Hypothalamus (tissue), 51 donors: ENCODE measurements around the gene RAB13.

Source experiments
- DNase-seq, 51 donors: peaks; one replicate each; lab custom pipeline; 2025; lab: John Stamatoyannopoulos, UW

Gene RAB13

DNA sequence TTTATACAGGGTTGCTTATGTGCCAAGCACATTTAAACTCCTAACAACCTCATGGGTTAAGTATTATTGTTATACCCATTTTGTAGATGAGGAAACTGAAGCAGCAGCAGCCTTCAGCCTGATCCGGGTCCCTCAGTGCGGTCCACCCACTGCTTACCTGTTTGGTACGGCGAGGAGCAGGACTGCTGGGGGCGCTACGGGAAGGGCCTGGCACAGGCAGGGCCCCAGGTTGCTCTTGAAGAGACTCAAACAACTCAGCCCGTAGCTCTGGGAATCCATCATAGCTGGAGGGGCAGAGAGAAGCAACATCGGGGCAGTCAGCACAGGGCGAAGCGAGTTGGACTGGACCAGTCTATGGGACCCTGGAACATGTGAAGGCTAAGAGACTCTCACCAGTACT is 48.8 kb downstream of the RAB13 start:
- DNase-seq: no peak

DNA sequence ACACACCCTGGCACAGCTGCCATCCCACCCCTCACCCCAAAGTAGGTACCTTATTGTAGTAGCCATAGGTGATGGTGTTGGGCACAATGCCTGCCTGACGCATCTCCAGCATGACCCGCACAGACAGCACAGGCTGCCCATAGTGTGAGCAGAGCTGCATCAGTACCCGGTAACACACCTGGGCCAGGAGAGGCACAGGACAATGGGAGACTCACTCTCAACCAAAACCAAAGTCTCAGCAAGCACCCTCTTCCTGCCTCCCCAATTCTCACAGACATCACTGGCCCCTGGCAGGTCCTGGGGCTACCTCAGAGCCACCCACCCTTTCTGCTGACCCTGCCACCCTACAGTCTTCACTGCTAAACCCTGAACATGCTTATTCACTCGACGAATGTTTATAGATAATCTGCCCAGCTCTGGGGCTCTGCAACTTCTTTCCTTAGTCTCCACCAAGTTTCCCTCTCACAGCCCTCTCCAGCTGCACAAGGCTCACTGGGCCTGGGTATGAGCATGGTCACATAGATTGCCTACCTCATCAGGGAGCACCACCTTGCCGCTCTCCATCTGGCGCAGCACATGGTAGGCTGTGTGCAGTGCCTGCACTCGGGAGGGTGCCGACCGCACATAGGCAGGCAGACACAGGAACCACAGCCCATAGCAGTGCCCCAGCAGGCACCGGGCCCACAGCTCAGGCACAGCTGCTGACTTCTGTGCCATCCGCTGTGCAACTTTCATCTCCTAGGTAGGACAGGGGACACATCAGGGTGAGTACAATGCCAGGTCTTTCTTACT is 49.9 kb downstream of the RAB13 start:
- no peak for DNase-seq

DNA sequence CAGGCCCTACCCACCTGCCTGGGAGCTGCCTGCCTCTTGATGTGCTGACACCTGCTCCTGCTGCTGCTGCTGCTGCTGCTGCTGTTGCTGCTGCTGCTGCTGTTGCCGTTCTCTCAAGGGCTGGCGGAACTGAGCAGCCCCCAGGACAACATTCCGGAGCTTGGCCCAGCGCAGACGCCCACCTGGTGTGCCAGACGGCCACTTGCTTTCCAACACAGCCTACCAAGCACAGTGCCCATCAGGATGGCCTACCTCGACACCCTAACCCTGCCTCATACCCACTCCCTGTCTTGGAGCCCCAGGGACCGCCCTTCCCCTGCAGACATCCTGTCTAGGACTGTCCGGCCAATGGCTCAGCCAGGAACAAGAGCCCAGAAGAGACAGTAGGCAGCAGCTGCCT is 51.4 kb downstream of the RAB13 start:
- no peak for DNase-seq

DNA sequence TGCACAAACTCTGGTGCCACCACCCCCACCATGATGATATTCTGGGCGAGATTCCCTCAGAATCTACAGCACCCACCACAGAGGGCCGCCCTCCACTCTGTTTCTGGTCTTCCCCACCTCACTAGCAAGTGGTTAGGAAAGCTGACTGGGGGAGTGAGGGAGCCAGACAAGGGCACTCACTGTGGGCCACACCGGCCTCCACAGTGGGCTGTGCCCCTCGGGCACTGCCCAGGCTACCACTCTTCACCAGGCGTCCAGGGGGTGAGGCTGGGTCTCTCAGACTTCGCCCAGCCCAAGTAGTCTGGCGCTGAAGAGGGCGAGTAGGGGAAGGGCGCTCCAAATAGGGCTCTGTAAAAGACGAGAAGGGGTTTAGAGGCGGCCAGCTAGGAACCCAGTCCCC is 52.2 kb downstream of the RAB13 start:
- no peak for DNase-seq

DNA sequence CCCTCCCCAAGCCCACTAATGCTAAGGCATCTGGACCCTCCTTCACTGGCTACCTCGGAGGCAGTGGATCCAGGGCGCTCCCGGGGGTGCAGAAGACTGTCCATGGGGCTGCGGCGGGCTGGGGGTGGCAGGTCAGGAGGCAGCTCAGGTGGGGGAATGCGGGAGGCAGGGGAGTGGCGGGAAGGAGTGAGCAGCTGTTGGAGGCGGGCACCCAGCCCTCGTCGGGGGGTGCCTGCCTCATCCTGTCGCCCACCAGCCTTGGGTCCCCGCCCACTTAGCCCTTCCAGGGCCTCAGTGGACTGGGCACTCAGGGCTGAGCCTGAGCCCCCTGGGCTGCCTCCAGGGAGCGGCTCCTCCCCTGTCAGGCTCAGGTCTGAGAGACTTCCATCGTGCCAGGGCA is 52.7 kb downstream of the RAB13 start:
- DNase-seq: no peak

DNA sequence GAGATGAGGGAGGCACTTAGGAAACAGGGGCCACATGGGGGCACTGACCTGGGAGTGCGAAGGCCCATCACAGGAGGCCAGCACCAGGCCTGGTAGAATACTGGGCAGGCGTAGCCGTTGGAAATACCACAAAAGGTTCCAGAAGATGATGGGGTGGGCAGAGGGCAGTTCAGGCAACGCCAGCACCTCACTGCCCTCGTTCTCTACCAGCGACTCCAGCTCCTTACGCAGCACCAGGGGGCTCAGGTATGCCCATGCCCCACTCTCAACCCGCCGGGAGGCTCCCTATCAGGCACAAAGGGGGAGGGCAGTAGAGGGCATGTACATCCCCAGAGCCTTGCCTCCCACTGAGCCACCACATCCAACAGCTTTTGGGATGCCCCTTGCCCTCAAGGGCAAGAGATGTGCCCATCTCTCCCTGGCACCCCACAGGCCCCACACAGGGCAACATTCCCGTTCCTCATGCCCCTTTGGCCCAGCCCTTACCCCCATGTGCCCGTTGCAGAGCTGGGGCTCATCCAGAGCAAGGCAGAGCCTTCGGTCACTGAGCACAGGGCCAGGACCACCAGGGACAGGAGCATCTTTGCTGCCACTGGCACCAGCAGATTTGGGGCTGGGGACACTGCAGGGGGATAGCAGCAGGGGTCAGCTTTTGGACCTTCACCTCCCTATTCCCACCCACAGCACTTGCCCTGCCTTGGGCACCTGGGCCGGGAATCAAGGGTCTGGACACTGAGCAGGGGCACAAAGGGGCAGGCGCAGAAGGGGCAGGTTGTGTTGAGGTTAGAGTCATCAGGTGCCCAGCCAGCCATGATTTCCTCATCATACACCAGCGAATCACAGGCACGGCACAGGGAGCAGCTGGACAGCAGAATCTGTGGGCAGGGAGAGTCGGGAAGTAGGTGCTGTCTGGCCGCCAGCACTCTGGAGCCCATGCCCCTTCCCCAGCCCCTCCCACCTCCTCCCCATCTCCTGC is 53.7 kb downstream of the RAB13 start:
- DNase-seq: no peak
